Activated naive CD4-positive, alpha-beta T cell treated with anti-CD3 and anti-CD28 coated beads for 36 hours (primary cell): ENCODE data around the gene COG8. TPM values are rescaled to one million over a fixed set of nuclear protein-coding genes. Genes with fewer than 3 reads are reported as not detected.
A peak's percentile ranks its signal among the peaks of the same experiment; 100 is the strongest.

Experiments
- CTCF ChIA-PET: fragments of 350-600 bp; sonication (Branson Sonifier 250); formaldehyde crosslinking; loops from one replicate; lab custom pipeline; 2021; ENCODE audit warnings: antibody characterized with exemption; lab: Charles Lee
- DNase-seq: peaks from one replicate; pipeline ENCODE4 v3.0.0-alpha.2; 2020
- H3K27ac Mint-ChIP-seq: one replicate; pipeline ENCODE4 v1.8.0; 2021; ENCODE audit warnings: mild to moderate bottlenecking, mixed read lengths
- H3K27me3 Mint-ChIP-seq: one replicate; pipeline ENCODE4 v1.8.0; 2021; ENCODE audit warnings: low read depth, mixed read lengths
- H3K36me3 Mint-ChIP-seq: one replicate; pipeline ENCODE4 v1.8.0; 2021; ENCODE audit warnings: low read depth, mixed read lengths
- H3K4me1 Mint-ChIP-seq: one replicate; pipeline ENCODE4 v1.8.0; 2021; ENCODE audit warnings: low read depth, mixed read lengths
- H3K4me3 Mint-ChIP-seq: one replicate; pipeline ENCODE4 v1.8.0; 2021; ENCODE audit warnings: mild to moderate bottlenecking, moderate library complexity, mixed read lengths
- H3K9me3 Mint-ChIP-seq: one replicate; pipeline ENCODE4 v1.8.0; 2021; ENCODE audit warnings: mixed read lengths
- intact Hi-C: fragments of 100-400 bp; cut with micrococcal nuclease; formaldehyde crosslinking; loops from one replicate; pipeline ENCODE4 v1.15.1; 2023
- total RNA-seq, 2 experiments: library from RNA; stranded (reverse); gene quantifications; one replicate each; pipeline ENCODE4 v1.2.3, GENCODE V29; 2021

COG8 gene
- total RNA-seq, 2 experiments from 2014 or later, result 21.0 to 22.6 TPM

DNA sequence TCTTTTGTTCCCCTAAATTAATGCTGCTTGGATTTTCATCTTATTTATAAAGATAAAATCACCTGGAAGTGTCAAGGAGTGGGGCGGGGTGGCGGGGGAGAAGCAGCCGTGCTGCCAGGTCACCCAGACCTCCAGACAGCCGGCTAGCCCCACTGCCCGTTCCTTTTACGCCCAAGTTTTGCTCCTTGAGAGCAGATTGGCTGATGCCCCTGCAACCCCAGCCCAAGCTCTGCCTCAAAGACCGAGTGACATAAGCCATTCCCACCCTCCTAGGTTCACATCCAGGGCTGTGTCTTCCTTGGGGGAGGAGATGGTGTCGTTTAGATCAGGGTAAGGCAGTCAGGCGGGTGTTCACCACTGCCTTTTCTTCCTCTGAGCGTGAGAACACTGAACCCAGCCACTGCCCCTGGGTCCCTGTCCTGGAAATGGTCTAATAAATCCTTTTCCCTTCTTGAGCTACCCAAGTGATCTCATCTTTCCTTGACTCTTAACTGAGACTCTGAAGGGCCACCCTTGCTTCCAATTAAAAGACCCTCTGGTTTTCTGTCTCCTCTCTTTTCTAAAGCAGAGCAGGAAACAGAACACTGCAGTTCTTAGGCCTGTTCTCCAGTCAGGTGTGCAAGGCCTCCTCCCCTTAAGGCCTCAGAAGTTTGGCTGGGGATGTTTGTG is 14.6 kb downstream of the COG8 start:
- Mint-ChIP-seq H3K36me3 (peaks cover 42% of the 10 kb centered on the region), H3K27ac (peak overlapping the region; percentile 32)
- CTCF ChIA-PET, result no interaction called here

DNA sequence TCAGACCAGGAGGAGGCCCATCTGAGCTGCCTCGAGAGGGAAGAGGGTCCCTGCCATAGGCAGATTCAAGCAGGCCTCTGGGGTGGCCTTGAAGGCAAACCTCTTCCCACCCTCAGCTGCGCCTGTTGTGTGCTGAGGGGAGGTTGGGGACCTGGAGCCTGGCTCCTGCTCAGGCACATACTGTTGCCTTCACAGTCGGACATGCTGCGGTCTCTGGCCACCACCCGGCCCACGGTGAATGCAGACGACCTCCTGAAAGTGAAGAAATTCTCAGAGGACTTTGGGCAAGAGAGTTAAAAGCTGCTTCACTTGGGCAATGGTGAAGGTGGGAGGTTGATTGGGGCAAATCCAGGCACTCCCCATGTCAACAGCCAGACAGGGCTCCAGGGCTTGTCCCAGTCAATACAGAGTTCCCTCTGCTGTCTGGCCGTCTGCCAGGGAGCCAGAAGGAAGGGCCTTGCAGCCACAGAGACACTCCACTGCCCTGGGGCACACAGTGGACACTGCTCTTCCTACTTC is 15.3 kb downstream of the COG8 start:
- Mint-ChIP-seq H3K9me3 (no peaks in the 10 kb centered on the region), H3K36me3 (peaks cover 40% of the 10 kb centered on the region), H3K4me3 (no peak overlapping the region), H3K27ac (no peak overlapping the region), H3K27me3 (no peaks in the 10 kb centered on the region), H3K4me1 (peaks cover 44% of the 10 kb centered on the region)
- CTCF ChIA-PET, result interaction anchor here (1.5 kb wide), 1 partner anchor 12 kb away, joined by 6 read pairs; no protein-coding TSS in a partner anchor
- no peak for DNase-seq
- intact Hi-C loops, result no loop called here

More for the DNA sequence above, 14.6 kb downstream of the COG8 start:
- Mint-ChIP-seq H3K4me3 (no peak overlapping the region), H3K9me3 (no peaks in the 10 kb centered on the region), H3K27me3 (no peaks in the 10 kb centered on the region), H3K4me1 (peaks cover 50% of the 10 kb centered on the region)
- DNase-seq, result no peak
- intact Hi-C loops, result no loop called here

DNA sequence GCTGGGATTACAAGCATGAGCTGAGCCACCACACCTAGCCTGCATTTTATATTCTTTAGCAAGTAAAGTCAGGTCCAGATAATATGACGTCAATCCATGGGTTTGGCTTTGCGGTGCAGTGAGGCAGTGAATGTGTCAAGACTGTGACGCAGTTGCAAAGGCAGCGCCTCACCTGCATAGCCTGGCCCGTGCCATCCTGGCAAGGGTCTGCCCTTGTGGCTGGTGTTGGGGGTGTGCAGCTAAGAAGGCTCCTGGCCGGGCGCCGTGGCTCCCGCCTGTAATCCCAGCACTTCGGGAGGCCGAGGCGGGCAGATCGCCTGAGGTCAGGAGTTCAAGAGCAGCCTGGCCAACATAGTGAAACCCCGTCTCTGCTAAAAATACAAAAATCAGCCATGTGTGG is 15.9 kb downstream of the COG8 start:
- H3K27ac Mint-ChIP-seq, result no peak overlapping the region
- CTCF ChIA-PET, result interaction anchor here (1.5 kb wide), 1 partner anchor 11 kb away, joined by 6 read pairs; no protein-coding TSS in a partner anchor
- intact Hi-C loops, result no loop called here

DNA sequence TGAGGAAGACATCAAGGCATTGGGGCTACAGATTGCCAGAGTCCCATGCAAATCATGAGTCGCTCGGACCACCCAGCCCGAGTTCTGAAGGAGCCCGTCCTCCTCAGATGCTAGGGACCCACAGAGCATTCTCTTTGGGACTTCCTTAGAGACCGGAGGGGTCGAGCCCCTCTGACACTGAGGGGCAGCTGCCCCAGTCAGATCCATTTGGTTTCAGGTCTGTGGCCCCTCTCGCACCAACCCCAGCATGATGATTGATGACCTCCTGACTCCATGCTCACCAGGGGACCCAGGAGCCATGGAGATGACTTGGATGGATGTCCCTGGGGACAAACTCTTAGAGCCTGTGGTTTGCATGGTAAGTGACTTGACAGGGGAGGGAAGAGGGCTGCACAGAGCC is 17.0 kb downstream of the COG8 start:
- no peaks in the 10 kb centered on the region for H3K9me3 Mint-ChIP-seq
- intact Hi-C loops, result no loop called here
- no peaks in the 10 kb centered on the region for H3K27me3 Mint-ChIP-seq
- H3K4me1 Mint-ChIP-seq, result peaks cover 29% of the 10 kb centered on the region
- H3K36me3 Mint-ChIP-seq, result peaks cover 30% of the 10 kb centered on the region
- no peak overlapping the region for H3K4me3 Mint-ChIP-seq
- H3K27ac Mint-ChIP-seq, result no peak overlapping the region
- DNase-seq, result no peak
- CTCF ChIA-PET, result interaction anchor here (1.2 kb wide), 1 partner anchor 8 kb away, joined by 3 read pairs; the partner anchor contains the start of gene PDF

More for the DNA sequence above, 15.9 kb downstream of the COG8 start:
- DNase-seq, result no peak
- Mint-ChIP-seq H3K36me3 (peaks cover 34% of the 10 kb centered on the region), H3K4me1 (peaks cover 37% of the 10 kb centered on the region), H3K9me3 (no peaks in the 10 kb centered on the region), H3K27me3 (no peaks in the 10 kb centered on the region), H3K4me3 (no peak overlapping the region)

DNA sequence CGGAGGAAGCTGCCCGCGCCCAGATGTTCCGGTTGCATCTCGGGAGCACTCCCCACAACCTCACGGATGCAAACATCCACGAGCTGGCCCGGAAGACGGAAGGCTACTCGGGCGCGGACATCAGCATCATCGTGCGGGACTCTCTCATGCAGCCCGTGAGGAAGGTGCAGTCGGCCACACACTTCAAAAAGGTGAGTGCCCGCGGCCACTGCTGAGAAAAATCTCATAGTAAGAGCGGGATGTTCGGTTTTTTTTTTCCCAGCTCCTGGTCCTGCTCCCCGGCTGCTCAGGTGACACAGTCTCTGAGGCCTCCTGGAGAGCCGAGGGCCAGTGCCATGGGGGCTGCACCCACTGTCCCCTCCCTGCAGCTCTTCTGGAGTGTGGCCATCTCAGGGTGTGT is 18.3 kb downstream of the COG8 start:
- peaks cover 19% of the 10 kb centered on the region for H3K4me1 Mint-ChIP-seq
- H3K4me3 Mint-ChIP-seq, result no peak overlapping the region
- no peak for DNase-seq
- intact Hi-C loops, result no loop called here
- H3K27me3 Mint-ChIP-seq, result no peaks in the 10 kb centered on the region
- no peaks in the 10 kb centered on the region for H3K9me3 Mint-ChIP-seq
- CTCF ChIA-PET, result no interaction called here
- H3K27ac Mint-ChIP-seq, result no peak overlapping the region
- H3K36me3 Mint-ChIP-seq, result peaks cover 30% of the 10 kb centered on the region

DNA sequence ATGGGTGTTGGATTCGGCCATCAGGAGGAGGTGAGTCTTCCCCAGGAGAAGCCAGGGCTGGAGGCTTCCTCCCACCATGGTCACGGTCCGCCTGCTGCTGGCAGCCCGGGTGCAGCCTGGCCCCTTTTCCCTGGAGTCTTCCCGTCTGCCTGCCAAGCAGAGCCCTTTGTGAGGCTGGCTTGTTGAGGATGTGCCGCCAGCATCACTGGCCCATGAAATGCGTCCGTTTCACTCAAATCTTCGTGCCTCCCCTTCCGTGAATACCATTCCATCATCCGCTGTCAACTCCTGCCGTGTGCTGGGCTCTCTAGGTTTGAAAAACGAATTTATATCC is 18.7 kb downstream of the COG8 start:
- Mint-ChIP-seq H3K4me3 (no peak overlapping the region), H3K36me3 (peaks cover 30% of the 10 kb centered on the region), H3K27me3 (no peaks in the 10 kb centered on the region), H3K27ac (no peak overlapping the region), H3K9me3 (no peaks in the 10 kb centered on the region), H3K4me1 (peaks cover 15% of the 10 kb centered on the region)
- no peak for DNase-seq
- CTCF ChIA-PET, result no interaction called here
- intact Hi-C loops, result no loop called here

DNA sequence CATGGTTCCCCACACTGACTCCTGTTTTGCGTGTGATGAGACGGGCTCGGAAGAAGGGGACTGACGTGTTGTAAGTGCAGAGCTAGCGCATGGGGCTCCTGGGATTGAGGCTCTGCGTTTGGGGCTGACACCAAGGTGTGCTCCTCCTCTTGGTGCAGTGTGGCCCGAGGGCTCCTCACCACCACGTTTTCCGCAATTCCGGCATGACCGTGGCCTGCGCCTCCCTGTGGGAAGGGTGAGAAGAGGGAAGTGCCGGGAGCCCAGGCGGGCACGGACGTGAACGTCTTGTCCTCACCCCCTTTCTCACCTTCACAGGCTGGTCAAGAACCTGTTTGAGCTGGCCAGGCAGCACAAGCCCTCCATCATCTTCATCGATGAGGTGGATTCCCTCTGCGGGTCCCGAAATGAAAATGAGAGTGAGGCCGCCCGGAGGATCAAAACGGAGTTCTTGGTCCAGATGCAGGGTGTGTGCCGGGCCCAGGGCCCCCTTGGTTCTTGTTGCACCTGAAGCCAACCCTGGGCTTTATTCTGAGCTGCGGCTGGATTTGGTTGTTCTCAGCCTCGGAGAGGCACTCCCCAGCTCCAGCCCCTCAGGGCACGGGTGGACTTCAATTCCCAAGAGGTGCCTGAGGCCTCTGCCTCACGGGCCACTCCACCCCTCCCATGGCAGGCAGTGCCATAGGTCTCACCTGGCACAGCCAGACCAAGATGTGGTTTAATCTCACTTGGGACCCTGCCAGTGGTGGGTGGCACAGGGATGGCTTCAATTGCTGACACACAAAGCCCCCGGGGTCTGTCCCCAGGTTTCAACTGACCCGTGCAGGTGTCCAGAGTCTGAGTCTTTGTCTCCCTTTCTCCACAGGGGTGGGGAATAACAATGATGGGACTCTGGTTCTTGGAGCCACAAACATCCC is 19.3 kb downstream of the COG8 start:
- intact Hi-C loops, result no loop called here
- Mint-ChIP-seq H3K36me3 (peaks cover 30% of the 10 kb centered on the region), H3K4me1 (peaks cover 9% of the 10 kb centered on the region), H3K27me3 (no peaks in the 10 kb centered on the region), H3K27ac (no peak overlapping the region), H3K4me3 (no peak overlapping the region), H3K9me3 (no peaks in the 10 kb centered on the region)
- CTCF ChIA-PET, result no interaction called here
- DNase-seq, result no peak

DNA sequence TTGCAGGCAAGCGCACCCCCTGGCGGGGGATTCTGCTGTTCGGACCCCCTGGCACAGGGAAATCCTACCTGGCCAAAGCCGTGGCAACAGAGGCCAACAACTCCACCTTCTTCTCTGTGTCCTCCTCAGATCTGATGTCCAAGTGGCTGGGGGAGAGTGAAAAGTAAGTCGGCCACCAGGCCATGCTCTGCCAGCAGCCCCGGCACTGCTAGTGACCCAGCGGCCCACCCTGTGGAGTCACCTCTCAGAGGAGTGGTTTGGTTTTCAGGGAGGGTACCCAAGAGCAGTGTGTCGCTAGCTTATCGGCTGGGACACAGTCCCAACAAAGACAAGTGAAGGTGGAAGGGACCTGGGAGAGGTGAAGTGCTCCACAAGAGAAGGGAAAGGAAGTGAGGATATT is 20.0 kb downstream of the COG8 start:
- no peak overlapping the region for H3K4me3 Mint-ChIP-seq
- no peak for DNase-seq
- peaks cover 32% of the 10 kb centered on the region for H3K36me3 Mint-ChIP-seq
- H3K9me3 Mint-ChIP-seq, result no peaks in the 10 kb centered on the region
- no peak overlapping the region for H3K27ac Mint-ChIP-seq
- peaks cover 11% of the 10 kb centered on the region for H3K4me1 Mint-ChIP-seq
- no peaks in the 10 kb centered on the region for H3K27me3 Mint-ChIP-seq
- CTCF ChIA-PET, result no interaction called here
- intact Hi-C loops, result no loop called here

DNA sequence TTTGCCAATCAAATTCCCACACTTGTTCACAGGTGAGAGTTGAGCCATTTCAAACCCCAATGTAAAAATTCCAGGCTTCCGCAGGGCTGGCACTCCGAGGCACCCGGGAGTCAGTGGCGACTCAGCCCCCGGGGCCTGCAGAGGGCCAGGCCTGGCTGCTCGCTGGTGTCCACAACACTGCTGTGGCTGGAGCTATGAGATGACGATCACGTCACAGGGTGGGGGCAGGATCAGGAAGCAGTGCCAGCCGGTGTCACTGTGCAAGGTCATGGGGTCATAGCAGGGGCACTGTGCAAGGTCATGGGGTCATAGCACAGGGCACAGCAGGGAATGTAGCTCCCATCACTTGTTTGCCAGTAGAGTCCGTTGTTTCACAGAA is 20.5 kb downstream of the COG8 start:
- no peak for DNase-seq
- H3K4me3 Mint-ChIP-seq, result no peak overlapping the region
- peaks cover 34% of the 10 kb centered on the region for H3K36me3 Mint-ChIP-seq
- no peak overlapping the region for H3K27ac Mint-ChIP-seq
- intact Hi-C loops, result no loop called here
- CTCF ChIA-PET, result interaction anchor here (1.4 kb wide), 1 partner anchor 9 kb away, joined by 3 read pairs; no protein-coding TSS in a partner anchor
- peaks cover 15% of the 10 kb centered on the region for H3K4me1 Mint-ChIP-seq
- no peaks in the 10 kb centered on the region for H3K9me3 Mint-ChIP-seq
- H3K27me3 Mint-ChIP-seq, result no peaks in the 10 kb centered on the region

DNA sequence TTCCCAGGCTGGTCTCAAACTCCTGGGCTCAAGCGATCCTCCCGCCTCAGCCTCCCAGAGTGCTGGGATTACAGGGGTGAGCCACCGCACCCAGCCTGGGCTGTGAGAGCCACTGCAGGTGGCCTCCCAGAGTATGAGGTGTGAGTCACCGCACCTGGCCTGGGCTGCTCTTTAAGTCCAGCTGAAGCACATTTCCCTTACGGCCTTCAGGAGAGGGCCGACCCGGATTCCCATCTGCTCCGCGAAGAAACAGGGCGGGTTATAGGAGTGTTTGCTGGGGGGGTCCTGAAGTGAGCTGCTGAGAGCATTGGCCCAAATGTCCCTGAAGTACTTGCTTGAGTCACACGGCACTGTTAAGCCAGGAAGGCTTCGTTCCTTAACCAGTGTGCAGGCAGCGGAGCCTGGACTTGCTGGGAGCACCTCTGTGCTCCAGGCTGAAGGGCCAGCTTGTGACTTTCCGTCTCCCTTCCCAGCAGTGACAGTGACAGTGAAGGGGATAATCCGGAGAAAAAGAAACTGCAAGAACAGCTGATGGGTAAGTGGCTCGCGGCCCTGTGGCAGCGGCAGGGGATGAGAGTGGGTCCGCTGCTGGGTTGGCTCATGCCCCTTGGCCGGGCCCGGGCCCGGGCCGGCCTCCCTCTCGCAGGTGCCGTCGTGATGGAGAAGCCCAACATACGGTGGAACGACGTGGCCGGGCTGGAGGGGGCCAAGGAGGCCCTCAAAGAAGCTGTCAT is 21.0 kb downstream of the COG8 start:
- CTCF ChIA-PET, result interaction anchor here (1.4 kb wide), 1 partner anchor 9 kb away, joined by 3 read pairs; no protein-coding TSS in a partner anchor
- Mint-ChIP-seq H3K9me3 (no peaks in the 10 kb centered on the region), H3K4me3 (no peak overlapping the region), H3K36me3 (peaks cover 34% of the 10 kb centered on the region), H3K4me1 (peaks cover 20% of the 10 kb centered on the region), H3K27me3 (no peaks in the 10 kb centered on the region), H3K27ac (no peak overlapping the region)
- intact Hi-C loops, result no loop called here
- no peak for DNase-seq

DNA sequence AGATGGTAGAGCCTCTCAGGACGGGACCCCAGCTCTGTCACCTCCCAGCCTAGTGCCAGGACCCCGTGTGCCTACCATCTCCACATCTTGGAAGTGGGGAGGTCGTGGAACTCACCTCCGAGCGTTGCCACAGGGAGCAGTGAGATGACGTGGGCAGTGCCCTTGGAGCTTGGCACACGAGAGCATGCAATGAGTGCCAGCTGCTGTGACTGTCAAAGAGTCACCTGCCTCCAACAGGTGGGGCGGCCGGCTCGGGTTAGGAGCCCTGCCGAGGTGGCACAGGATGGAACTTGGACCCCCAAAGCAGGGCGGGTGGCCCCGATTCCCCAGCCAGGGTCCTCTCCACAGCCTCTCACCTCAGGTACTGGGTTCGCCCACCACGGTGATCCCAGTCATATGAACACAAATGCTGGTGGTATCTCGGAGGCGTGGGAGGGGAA is 22.7 kb downstream of the COG8 start:
- no peaks in the 10 kb centered on the region for H3K9me3 Mint-ChIP-seq
- DNase-seq, result no peak
- CTCF ChIA-PET, result interaction anchor here (0.8 kb wide), 1 partner anchor 12 kb away, joined by 3 read pairs; no protein-coding TSS in a partner anchor
- peaks cover 24% of the 10 kb centered on the region for H3K4me1 Mint-ChIP-seq
- no peak overlapping the region for H3K27ac Mint-ChIP-seq
- peaks cover 22% of the 10 kb centered on the region for H3K36me3 Mint-ChIP-seq
- H3K4me3 Mint-ChIP-seq, result no peak overlapping the region
- intact Hi-C loops, result no loop called here
- H3K27me3 Mint-ChIP-seq, result no peaks in the 10 kb centered on the region
